Activated CD4-positive, alpha-beta T cell treated with anti-CD3 and anti-CD28 coated beads, Interleukin-2, amount 10 ng/mL, durations not matched to agents 7 days and 5 days (primary cell): ENCODE results near the gene GDNF. TPM values are rescaled to one million over a fixed set of nuclear protein-coding genes. Genes with fewer than 3 reads are reported as not detected.
"Not testable (repeated sequence)": the region's sequence is repeated elsewhere in the genome, so short reads cannot be mapped to it uniquely, and the experiment has no call there.

Experiments
- CTCF ChIA-PET: fragments of 350-600 bp; sonication (Branson Sonifier 250); formaldehyde crosslinking; loops from one replicate; lab custom pipeline; 2021; ENCODE audit warnings: antibody characterized with exemption; lab: Charles Lee
- POLR2A ChIA-PET: fragments of 350-600 bp; sonication (Branson Sonifier 250); formaldehyde crosslinking; loops from one replicate; lab custom pipeline; 2021; ENCODE audit warnings: antibody characterized with exemption; lab: Charles Lee
- DNase-seq: peaks from one replicate; pipeline ENCODE4 v3.0.0-alpha.2; 2020
- H3K27ac Mint-ChIP-seq: one replicate; pipeline ENCODE4 v1.8.0; 2021; ENCODE audit warnings: mild to moderate bottlenecking, moderate library complexity, mixed read lengths
- H3K27me3 Mint-ChIP-seq: one replicate; pipeline ENCODE4 v1.8.0; 2021; ENCODE audit warnings: mixed read lengths
- H3K36me3 Mint-ChIP-seq: one replicate; pipeline ENCODE4 v1.8.0; 2021; ENCODE audit warnings: low read depth, mixed read lengths
- H3K4me1 Mint-ChIP-seq: one replicate; pipeline ENCODE4 v1.8.0; 2021; ENCODE audit warnings: mixed read lengths
- H3K4me3 Mint-ChIP-seq: one replicate; pipeline ENCODE4 v1.8.0; 2021; ENCODE audit warnings: mild to moderate bottlenecking, moderate library complexity, mixed read lengths
- H3K9me3 Mint-ChIP-seq: one replicate; pipeline ENCODE4 v1.8.0; 2021; ENCODE audit warnings: mixed read lengths
- total RNA-seq, 2 experiments: library from RNA; stranded (reverse); gene quantifications; one replicate each; pipeline ENCODE4 v1.2.3, GENCODE V29; 2021

The GDNF gene
- total RNA-seq, 2 experiments from 2014 or later: not detected

- Mint-ChIP-seq H3K27ac (no peak overlapping the region), H3K4me3 (no peak overlapping the region), H3K27me3 (peaks cover 7% of the 10 kb centered on the region), H3K9me3 (no peaks in the 10 kb centered on the region), H3K36me3 (no peaks in the 10 kb centered on the region), H3K4me1 (no peaks in the 10 kb centered on the region)
- ChIA-PET CTCF (no interaction called here), POLR2A (no interaction called here)
- DNase-seq: no peak
Measured at GRCh38 chr5:37806476-37806875, 33.4 kb downstream of the GDNF start.

DNA sequence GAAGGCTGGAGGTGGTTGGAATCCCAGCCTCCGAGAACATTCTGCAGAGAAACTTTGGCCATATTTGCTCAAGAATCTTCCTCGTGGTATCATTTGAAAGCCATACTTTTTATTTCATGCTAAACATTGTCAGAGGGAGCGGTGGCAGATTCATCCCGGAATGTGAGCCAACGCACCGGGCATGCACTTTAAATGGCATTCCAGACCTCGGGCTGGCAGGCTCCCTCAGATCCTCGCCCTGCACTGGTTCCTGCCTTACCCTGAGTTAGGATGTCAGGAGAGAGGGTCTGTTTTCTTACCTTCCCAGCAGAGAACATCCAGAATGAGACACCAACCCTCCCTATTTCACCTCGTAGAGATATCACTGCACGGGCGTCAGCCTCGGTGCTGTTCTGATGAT is 33.8 kb downstream of the GDNF start:
- CTCF ChIA-PET: no interaction called here

GRCh38 chr5:37804401-37804800 is 35.4 kb downstream of the GDNF start:
- Mint-ChIP-seq H3K9me3 (no peaks in the 10 kb centered on the region), H3K36me3 (no peaks in the 10 kb centered on the region), H3K4me1 (no peaks in the 10 kb centered on the region), H3K27ac (no peak overlapping the region), H3K4me3 (no peak overlapping the region), H3K27me3 (peaks cover 18% of the 10 kb centered on the region)
- POLR2A ChIA-PET: no interaction called here
- DNase-seq: no peak
- CTCF ChIA-PET: no interaction called here

More for the DNA sequence above, 33.8 kb downstream of the GDNF start:
- Mint-ChIP-seq H3K4me3 (no peak overlapping the region), H3K27ac (no peak overlapping the region), H3K4me1 (no peaks in the 10 kb centered on the region), H3K27me3 (peaks cover 11% of the 10 kb centered on the region), H3K9me3 (no peaks in the 10 kb centered on the region), H3K36me3 (no peaks in the 10 kb centered on the region)
- POLR2A ChIA-PET: no interaction called here
- DNase-seq: no peak

DNA sequence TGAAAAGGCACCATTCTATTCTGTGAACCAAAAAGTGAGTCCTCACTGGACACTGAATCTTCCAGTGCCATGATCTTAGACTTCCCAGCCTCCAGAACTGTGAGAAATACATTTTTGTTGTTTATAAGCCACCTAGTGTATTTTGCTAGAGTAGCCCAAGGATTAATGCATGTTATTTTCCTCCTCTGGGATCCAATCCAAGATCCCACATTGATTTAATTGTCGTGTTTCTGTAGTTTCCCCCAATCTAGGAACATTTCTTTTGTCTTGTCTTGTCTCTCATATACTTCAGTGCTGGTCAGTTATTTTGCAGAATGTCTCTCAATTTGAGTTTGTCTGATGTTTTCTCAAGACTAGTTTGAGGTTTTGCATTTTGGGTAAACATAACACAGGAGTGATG is 36.4 kb downstream of the GDNF start:
- H3K36me3 Mint-ChIP-seq: no peaks in the 10 kb centered on the region
- H3K4me3 Mint-ChIP-seq: no peak overlapping the region
- ChIA-PET CTCF (no interaction called here), POLR2A (no interaction called here)
- no peaks in the 10 kb centered on the region for H3K9me3 Mint-ChIP-seq
- H3K4me1 Mint-ChIP-seq: no peaks in the 10 kb centered on the region
- H3K27ac Mint-ChIP-seq: no peak overlapping the region
- peaks cover 20% of the 10 kb centered on the region for H3K27me3 Mint-ChIP-seq
- DNase-seq: no peak

DNA sequence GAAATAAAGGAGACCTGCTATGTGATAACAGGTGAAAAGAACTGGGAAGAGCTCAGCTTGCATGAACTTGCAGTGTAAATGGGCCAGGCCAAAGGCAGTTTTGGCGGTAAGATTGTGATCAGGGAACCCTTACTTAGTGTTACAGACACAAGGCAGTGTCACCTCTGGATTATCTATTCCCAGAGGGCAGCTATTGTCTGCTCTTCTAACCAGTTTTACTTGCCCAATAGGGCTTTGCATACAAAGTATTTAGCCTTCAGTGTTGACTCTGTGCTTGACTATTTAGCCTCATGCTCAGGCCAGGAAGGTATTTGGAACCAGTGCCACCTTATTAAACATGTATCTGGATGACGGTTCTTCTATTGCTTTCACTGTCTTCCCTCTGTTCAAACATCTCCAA is 38.3 kb downstream of the GDNF start:
- H3K4me3 Mint-ChIP-seq: no peak overlapping the region
- H3K4me1 Mint-ChIP-seq: no peaks in the 10 kb centered on the region
- ChIA-PET CTCF (interaction anchor here (0.6 kb wide), 1 partner anchor 769 kb away, joined by 4 read pairs; no protein-coding TSS in a partner anchor), POLR2A (no interaction called here)
- H3K27ac Mint-ChIP-seq: no peak overlapping the region
- no peaks in the 10 kb centered on the region for H3K36me3 Mint-ChIP-seq
- H3K27me3 Mint-ChIP-seq: peaks cover 20% of the 10 kb centered on the region
- peaks cover 4% of the 10 kb centered on the region for H3K9me3 Mint-ChIP-seq
- DNase-seq: no peak

DNA sequence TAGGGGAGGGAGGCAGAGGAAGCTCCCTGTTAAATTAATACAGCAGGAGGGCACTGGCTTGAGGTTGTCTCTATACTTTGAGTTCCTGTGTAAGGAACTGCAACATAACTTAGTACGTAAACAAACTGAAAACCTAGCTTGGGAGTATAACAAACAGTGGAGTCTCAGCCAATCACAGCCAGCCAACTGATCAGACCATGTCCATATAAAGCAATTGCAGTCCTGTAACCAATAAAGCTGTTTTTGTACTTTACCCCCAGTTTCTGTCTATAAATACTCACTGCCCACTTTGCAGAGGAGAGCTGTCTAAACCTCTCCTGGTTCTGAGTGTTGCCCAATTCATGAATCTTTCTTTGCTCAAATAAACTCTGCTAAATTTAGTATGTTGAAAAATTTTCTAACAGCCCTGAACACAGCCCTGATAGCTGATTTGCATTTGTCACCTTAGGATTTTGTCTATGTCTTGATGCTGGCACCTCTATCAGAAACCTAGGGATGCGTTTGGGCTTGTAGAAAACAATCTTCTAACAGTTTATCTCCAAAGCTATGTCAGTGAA is 39.9 kb downstream of the GDNF start:
- Mint-ChIP-seq H3K36me3 (no peaks in the 10 kb centered on the region), H3K4me3 (no peak overlapping the region), H3K27ac (no peak overlapping the region), H3K9me3 (peaks cover 11% of the 10 kb centered on the region), H3K27me3 (peaks cover 20% of the 10 kb centered on the region), H3K4me1 (no peaks in the 10 kb centered on the region)
- CTCF ChIA-PET: no interaction called here
- no peak for DNase-seq
- POLR2A ChIA-PET: no interaction called here

DNA sequence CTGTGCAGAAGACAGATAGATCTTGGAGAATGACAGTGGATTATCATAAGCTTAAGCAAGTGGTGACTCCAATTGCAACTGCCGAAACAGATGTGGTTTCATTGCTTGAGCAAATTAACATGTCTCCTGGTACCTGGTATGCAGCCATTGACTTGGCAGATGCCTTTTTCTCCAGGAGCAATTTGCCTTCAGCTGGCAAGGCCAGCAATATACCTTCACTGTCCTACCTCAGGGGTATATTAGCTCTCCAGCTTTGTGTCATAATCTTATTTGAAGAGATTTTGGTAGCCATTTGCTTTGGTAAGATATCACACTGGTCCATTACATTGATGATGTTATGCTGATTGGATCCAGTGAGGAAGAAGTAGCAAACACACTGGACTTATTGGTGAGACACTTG is 43.4 kb downstream of the GDNF start:
- H3K36me3 Mint-ChIP-seq, POLR2A ChIA-PET, H3K4me3 Mint-ChIP-seq, H3K27ac Mint-ChIP-seq, CTCF ChIA-PET, H3K4me1 Mint-ChIP-seq, DNase-seq: not testable (repeated sequence)
- Mint-ChIP-seq H3K27me3 (peaks cover 14% of the 10 kb centered on the region), H3K9me3 (peaks cover 30% of the 10 kb centered on the region)

DNA sequence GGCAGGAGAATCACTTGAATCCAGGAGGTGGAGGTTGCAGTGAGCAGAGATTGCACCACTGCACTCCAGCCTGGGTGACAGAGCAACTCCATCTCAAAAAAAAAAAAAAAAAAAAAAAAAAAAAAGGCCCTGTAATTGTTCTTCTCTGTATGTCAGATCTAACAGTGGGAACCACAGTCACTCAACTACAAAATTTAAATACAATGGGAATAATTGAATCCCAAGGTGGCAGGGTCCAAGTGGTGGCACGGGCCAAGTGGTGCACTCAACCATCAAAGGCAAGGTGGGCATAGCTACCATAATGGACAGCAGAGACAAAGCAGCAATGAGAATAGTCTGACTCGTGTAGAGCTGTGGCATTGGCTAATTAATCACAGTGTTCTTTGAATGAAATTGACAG is 44.5 kb downstream of the GDNF start:
- POLR2A ChIA-PET, H3K36me3 Mint-ChIP-seq, H3K27ac Mint-ChIP-seq, DNase-seq, H3K4me1 Mint-ChIP-seq, H3K4me3 Mint-ChIP-seq, H3K27me3 Mint-ChIP-seq, CTCF ChIA-PET: not testable (repeated sequence)
- peaks cover 30% of the 10 kb centered on the region for H3K9me3 Mint-ChIP-seq

DNA sequence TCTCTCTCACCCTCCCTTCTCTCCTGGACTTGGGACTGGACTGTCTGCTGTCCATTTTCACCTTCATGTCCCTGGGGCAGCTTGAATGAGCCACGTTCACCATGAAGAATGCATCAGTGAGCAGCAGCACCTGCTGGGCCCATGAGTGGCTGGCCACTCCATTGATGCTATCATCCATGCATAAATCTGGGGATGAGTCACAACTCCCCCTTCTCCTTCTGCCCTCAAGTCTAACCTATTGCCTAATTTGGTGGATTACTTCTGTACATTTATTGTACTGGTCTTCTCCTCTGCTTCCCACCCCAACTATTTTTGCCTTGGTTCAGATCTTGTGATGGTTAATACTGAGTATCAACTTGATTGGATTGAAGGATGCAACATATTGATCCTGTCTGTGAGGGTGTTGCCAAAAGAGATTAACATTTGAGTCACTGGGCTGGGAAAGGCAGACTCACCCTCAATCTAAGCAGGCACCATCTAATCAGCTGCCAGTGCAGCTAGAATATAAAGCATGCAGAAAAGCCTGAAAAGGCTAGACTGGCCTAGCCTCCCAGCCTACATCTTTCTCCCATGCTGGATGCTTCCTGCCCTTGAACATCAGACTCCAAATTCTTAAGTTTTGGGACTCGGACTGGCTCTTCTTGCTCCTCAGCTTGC is 46.7 kb downstream of the GDNF start:
- H3K4me3 Mint-ChIP-seq: no peak overlapping the region
- CTCF ChIA-PET: no interaction called here
- no peak overlapping the region for H3K27ac Mint-ChIP-seq
- DNase-seq: no peak
- no peaks in the 10 kb centered on the region for H3K4me1 Mint-ChIP-seq
- POLR2A ChIA-PET: no interaction called here
- H3K36me3 Mint-ChIP-seq: no peaks in the 10 kb centered on the region
- peaks cover 30% of the 10 kb centered on the region for H3K9me3 Mint-ChIP-seq
- H3K27me3 Mint-ChIP-seq: no peaks in the 10 kb centered on the region

- H3K4me1 Mint-ChIP-seq: no peaks in the 10 kb centered on the region
- ChIA-PET CTCF (no interaction called here), POLR2A (no interaction called here)
- no peaks in the 10 kb centered on the region for H3K36me3 Mint-ChIP-seq
- peaks cover 26% of the 10 kb centered on the region for H3K9me3 Mint-ChIP-seq
- DNase-seq: no peak
- no peak overlapping the region for H3K27ac Mint-ChIP-seq
- no peak overlapping the region for H3K4me3 Mint-ChIP-seq
- H3K27me3 Mint-ChIP-seq: no peaks in the 10 kb centered on the region
Measured at GRCh38 chr5:37791321-37791720, 48.5 kb downstream of the GDNF start.

- Mint-ChIP-seq H3K36me3 (no peaks in the 10 kb centered on the region), H3K9me3 (peaks cover 19% of the 10 kb centered on the region), H3K27me3 (no peaks in the 10 kb centered on the region), H3K4me3 (no peak overlapping the region), H3K27ac (no peak overlapping the region), H3K4me1 (no peaks in the 10 kb centered on the region)
- CTCF ChIA-PET: no interaction called here
- DNase-seq: no peak
- POLR2A ChIA-PET: no interaction called here
Measured at GRCh38 chr5:37789991-37790390, 49.9 kb downstream of the GDNF start.

DNA sequence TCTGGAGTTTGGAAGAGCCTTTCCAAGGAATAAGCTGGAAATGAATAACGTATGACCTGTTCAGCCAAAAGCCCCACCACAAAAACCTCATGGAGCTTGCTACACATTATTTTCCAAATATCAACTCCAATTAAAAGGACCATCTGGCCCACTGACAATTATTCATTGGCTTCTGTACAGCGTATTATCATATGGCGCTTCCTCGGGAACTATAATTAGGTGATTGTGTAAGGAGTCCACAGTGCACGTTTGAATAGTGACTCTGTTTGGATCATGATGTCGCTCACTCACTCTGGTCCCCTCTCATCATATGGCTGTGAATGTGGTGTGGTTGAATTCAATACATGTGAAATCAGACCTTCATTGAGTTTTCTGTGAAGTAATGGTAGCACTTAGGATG is 52.1 kb downstream of the GDNF start:
- ChIA-PET POLR2A (no interaction called here), CTCF (no interaction called here)
- no peak for DNase-seq
- H3K27me3 Mint-ChIP-seq: peaks cover 5% of the 10 kb centered on the region
- no peak overlapping the region for H3K4me3 Mint-ChIP-seq
- peaks cover 9% of the 10 kb centered on the region for H3K9me3 Mint-ChIP-seq
- no peaks in the 10 kb centered on the region for H3K36me3 Mint-ChIP-seq
- no peak overlapping the region for H3K27ac Mint-ChIP-seq
- H3K4me1 Mint-ChIP-seq: no peaks in the 10 kb centered on the region

- no peak overlapping the region for H3K4me3 Mint-ChIP-seq
- CTCF ChIA-PET: no interaction called here
Measured at GRCh38 chr5:37786862-37787519, 52.9 kb downstream of the GDNF start.

More at GRCh38 chr5:37786862-37787519, 52.9 kb downstream of the GDNF start:
- Mint-ChIP-seq H3K9me3 (peaks cover 9% of the 10 kb centered on the region), H3K27me3 (peaks cover 5% of the 10 kb centered on the region), H3K4me1 (no peaks in the 10 kb centered on the region), H3K36me3 (no peaks in the 10 kb centered on the region), H3K27ac (no peak overlapping the region)
- POLR2A ChIA-PET: no interaction called here
- no peak for DNase-seq
